Measurements from ENCODE around the gene PIP4P1.

Gene PIP4P1

GRCh38 chr14:20477211-20477876 is 16.1 kb upstream of the PIP4P1 start:
- no peak overlapping the region for H2BK120ac ChIP-seq (ENCODE audit: low read depth, low read length)
- no peak overlapping the region for H3K14ac ChIP-seq (ENCODE audit: low read length)
- no peak overlapping the region for H2AFZ ChIP-seq (ENCODE audit: low read length)
- H3K4me2 ChIP-seq (ENCODE audit: insufficient read depth, low read length, poor library complexity, severe bottlenecking): no peak overlapping the region
- no peak overlapping the region for H3K4me3 ChIP-seq (ENCODE audit: low read length in 2 of 2)
- no peak overlapping the region for H2AK5ac ChIP-seq (ENCODE audit: low read depth, low read length)
- no CpG with 5 or more reads among the region's 1 CpG for WGBS, 2 donors (ENCODE audit: extremely low coverage in 2 of 2, insufficient read length in 2 of 2, insufficient replicate concordance in 1 of 2)
- no peaks in the 10 kb centered on the region for H3K79me1 ChIP-seq (ENCODE audit: low read depth, low read length)
- H3K9ac ChIP-seq (ENCODE audit: low read depth, low read length, poor library complexity): no peak overlapping the region
- H2BK5ac ChIP-seq (ENCODE audit: low read length): no peak overlapping the region
- no peaks in the 10 kb centered on the region for H3K9me3 ChIP-seq (replicated peaks in 1 of 2; ENCODE audit: control insufficient read depth in 2 of 2, insufficient read depth in 1 of 2, low read depth in 1 of 2, low read length in 2 of 2)
- H4K8ac ChIP-seq (ENCODE audit: low read depth, low read length): no peak overlapping the region
- H3K27ac ChIP-seq (replicated peaks; ENCODE audit: low read length): no peak overlapping the region
- H3K36me3 ChIP-seq (replicated peaks in 1 of 2; ENCODE audit: control insufficient read depth in 2 of 2, insufficient read depth in 2 of 2, low read length in 2 of 2): peaks cover 34 to 61% of the 10 kb centered on the region in 2 donors
- H3K27me3 ChIP-seq (ENCODE audit: control insufficient read depth in 3 of 3, insufficient read depth in 3 of 3, low read depth in 1 of 3, low read length in 3 of 3): peaks cover 0 to 2% (median 0%) of the 10 kb centered on the region in 3 experiments
- no peak overlapping the region for H2BK15ac ChIP-seq (ENCODE audit: low read length)
- peaks cover 0 to 2% of the 10 kb centered on the region in 2 donors for H3K4me1 ChIP-seq (ENCODE audit: control insufficient read depth in 2 of 2, insufficient read depth in 1 of 2, low read depth in 1 of 2, low read length in 2 of 2)
- H3K18ac ChIP-seq (ENCODE audit: low read length): no peak overlapping the region
- H2BK12ac ChIP-seq (ENCODE audit: low read length): no peak overlapping the region
- H3K23ac ChIP-seq (ENCODE audit: low read depth, low read length, poor library complexity): no peak overlapping the region
- no peak overlapping the region for H4K91ac ChIP-seq (ENCODE audit: low read depth, low read length, poor library complexity)
- H3K4ac ChIP-seq (ENCODE audit: low read length): no peak overlapping the region
- no peak for DNase-seq (ENCODE audit: low spot score)

- Histone ChIP-seq H3K36me3 (replicated peaks in 1 of 2; ENCODE audit: control insufficient read depth in 2 of 2, insufficient read depth in 2 of 2, low read length in 2 of 2) (peaks cover 34 to 66% of the 10 kb centered on the region in 2 donors), H2BK120ac (ENCODE audit: low read depth, low read length) (no peak overlapping the region), H3K18ac (ENCODE audit: low read length) (no peak overlapping the region), H3K23ac (ENCODE audit: low read depth, low read length, poor library complexity) (no peak overlapping the region), H3K9me3 (replicated peaks in 1 of 2; ENCODE audit: control insufficient read depth in 2 of 2, insufficient read depth in 1 of 2, low read depth in 1 of 2, low read length in 2 of 2) (no peaks in the 10 kb centered on the region), H3K4me2 (ENCODE audit: insufficient read depth, low read length, poor library complexity, severe bottlenecking) (no peak overlapping the region), H3K27ac (replicated peaks; ENCODE audit: low read length) (no peak overlapping the region), H4K91ac (ENCODE audit: low read depth, low read length, poor library complexity) (no peak overlapping the region), H3K27me3 (ENCODE audit: control insufficient read depth in 3 of 3, insufficient read depth in 3 of 3, low read depth in 1 of 3, low read length in 3 of 3) (no peaks in the 10 kb centered on the region), H3K14ac (ENCODE audit: low read length) (no peak overlapping the region), H2AFZ (ENCODE audit: low read length) (no peak overlapping the region), H2BK15ac (ENCODE audit: low read length) (no peak overlapping the region), H3K4me1 (ENCODE audit: control insufficient read depth in 2 of 2, insufficient read depth in 1 of 2, low read depth in 1 of 2, low read length in 2 of 2) (peaks cover 0 to 2% of the 10 kb centered on the region in 2 donors), H3K9ac (ENCODE audit: low read depth, low read length, poor library complexity) (no peak overlapping the region), H2BK12ac (ENCODE audit: low read length) (no peak overlapping the region), H3K4me3 (ENCODE audit: low read length in 2 of 2) (no peak overlapping the region), H3K4ac (ENCODE audit: low read length) (no peak overlapping the region), H3K79me1 (ENCODE audit: low read depth, low read length) (no peaks in the 10 kb centered on the region), H2AK5ac (ENCODE audit: low read depth, low read length) (no peak overlapping the region), H2BK5ac (ENCODE audit: low read length) (no peak overlapping the region), H4K8ac (ENCODE audit: low read depth, low read length) (no peak overlapping the region)
- WGBS, 2 donors (ENCODE audit: extremely low coverage in 2 of 2, insufficient read length in 2 of 2, insufficient replicate concordance in 1 of 2): no CpG with 5 or more reads among the region's 5 CpGs
- no peak for DNase-seq (ENCODE audit: low spot score)
These were observed 15.5 kb upstream of the PIP4P1 start for GRCh38 chr14:20476776-20477175.

DNA sequence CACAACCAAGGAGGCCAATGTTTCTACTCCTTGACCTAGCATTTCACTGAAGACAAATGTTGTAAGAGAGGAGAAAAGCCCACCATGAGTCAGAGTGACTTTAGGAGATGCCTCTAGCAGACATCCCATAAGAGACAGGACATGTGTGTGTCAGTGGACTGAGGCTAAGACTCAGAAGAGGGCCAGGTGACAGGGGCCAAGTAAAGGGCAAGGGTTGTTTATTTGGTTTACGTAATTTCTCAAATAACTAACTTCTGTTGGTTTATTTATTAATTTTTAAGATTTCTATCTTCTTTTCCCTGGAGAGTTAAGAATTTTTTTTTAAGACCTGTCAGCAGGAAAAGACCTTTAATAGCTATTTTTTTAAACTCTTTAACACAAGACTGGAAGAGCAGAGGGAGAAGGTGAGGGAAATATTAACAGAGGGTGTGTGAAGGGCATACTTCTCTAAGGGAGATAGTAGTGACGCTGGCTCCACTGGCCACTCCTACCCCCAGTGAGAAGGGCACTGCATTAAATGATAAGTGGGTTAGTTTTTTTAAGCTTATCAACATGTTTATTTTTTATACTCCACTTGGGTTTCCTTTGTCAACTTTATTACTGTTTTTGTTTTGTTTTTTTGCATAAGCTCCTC is 11.4 kb upstream of the PIP4P1 start:
- Histone ChIP-seq H2AFZ (ENCODE audit: low read length) (no peak overlapping the region), H3K27me3 (ENCODE audit: control insufficient read depth in 3 of 3, insufficient read depth in 3 of 3, low read depth in 1 of 3, low read length in 3 of 3) (no peaks in the 10 kb centered on the region), H2BK12ac (ENCODE audit: low read length) (no peak overlapping the region), H3K4me3 (ENCODE audit: low read length in 2 of 2) (no peak overlapping the region), H3K4ac (ENCODE audit: low read length) (no peak overlapping the region), H3K9me3 (replicated peaks in 1 of 2; ENCODE audit: control insufficient read depth in 2 of 2, insufficient read depth in 1 of 2, low read depth in 1 of 2, low read length in 2 of 2) (no peaks in the 10 kb centered on the region), H3K23ac (ENCODE audit: low read depth, low read length, poor library complexity) (no peak overlapping the region), H3K79me1 (ENCODE audit: low read depth, low read length) (peaks cover 5% of the 10 kb centered on the region), H2BK120ac (ENCODE audit: low read depth, low read length) (no peak overlapping the region), H4K8ac (ENCODE audit: low read depth, low read length) (no peak overlapping the region), H4K91ac (ENCODE audit: low read depth, low read length, poor library complexity) (no peak overlapping the region), H2BK15ac (ENCODE audit: low read length) (no peak overlapping the region), H3K9ac (ENCODE audit: low read depth, low read length, poor library complexity) (no peak overlapping the region), H3K14ac (ENCODE audit: low read length) (no peak overlapping the region), H2AK5ac (ENCODE audit: low read depth, low read length) (no peak overlapping the region), H3K27ac (replicated peaks; ENCODE audit: low read length) (no peak overlapping the region), H3K4me1 (ENCODE audit: control insufficient read depth in 2 of 2, insufficient read depth in 1 of 2, low read depth in 1 of 2, low read length in 2 of 2) (peaks cover 5 to 7% of the 10 kb centered on the region in 2 donors), H3K36me3 (replicated peaks in 1 of 2; ENCODE audit: control insufficient read depth in 2 of 2, insufficient read depth in 2 of 2, low read length in 2 of 2) (peaks cover 32 to 58% of the 10 kb centered on the region in 2 donors), H3K4me2 (ENCODE audit: insufficient read depth, low read length, poor library complexity, severe bottlenecking) (no peak overlapping the region), H2BK5ac (ENCODE audit: low read length) (no peak overlapping the region), H3K18ac (ENCODE audit: low read length) (no peak overlapping the region)
- no peak for DNase-seq (ENCODE audit: low spot score)
- WGBS, 2 donors (ENCODE audit: extremely low coverage in 2 of 2, insufficient read length in 2 of 2, insufficient replicate concordance in 1 of 2): no CpG with 5 or more reads among the region's 2 CpGs

- H3K4me3 ChIP-seq (ENCODE audit: low read length in 2 of 2): peak overlapping the region; percentile 61 to 92
- H2AFZ ChIP-seq (ENCODE audit: low read length): peak overlapping the region; percentile 88
- H4K8ac ChIP-seq (ENCODE audit: low read depth, low read length): no peak overlapping the region
- no peak overlapping the region for H3K18ac ChIP-seq (ENCODE audit: low read length)
- peaks cover 5 to 7% of the 10 kb centered on the region in 2 donors for H3K4me1 ChIP-seq (ENCODE audit: control insufficient read depth in 2 of 2, insufficient read depth in 1 of 2, low read depth in 1 of 2, low read length in 2 of 2)
- no peak overlapping the region for H2BK15ac ChIP-seq (ENCODE audit: low read length)
- no peak overlapping the region for H3K4ac ChIP-seq (ENCODE audit: low read length)
- no peak for DNase-seq (ENCODE audit: low spot score)
- no peak overlapping the region for H2BK12ac ChIP-seq (ENCODE audit: low read length)
- no peak overlapping the region for H2BK120ac ChIP-seq (ENCODE audit: low read depth, low read length)
- H4K91ac ChIP-seq (ENCODE audit: low read depth, low read length, poor library complexity): no peak overlapping the region
- no peaks in the 10 kb centered on the region for H3K9me3 ChIP-seq (replicated peaks in 1 of 2; ENCODE audit: control insufficient read depth in 2 of 2, insufficient read depth in 1 of 2, low read depth in 1 of 2, low read length in 2 of 2)
- no peak overlapping the region for H3K27ac ChIP-seq (replicated peaks; ENCODE audit: low read length)
- no peak overlapping the region for H2BK5ac ChIP-seq (ENCODE audit: low read length)
- peaks cover 17 to 37% of the 10 kb centered on the region in 2 donors for H3K36me3 ChIP-seq (replicated peaks in 1 of 2; ENCODE audit: control insufficient read depth in 2 of 2, insufficient read depth in 2 of 2, low read length in 2 of 2)
- no peaks in the 10 kb centered on the region for H3K27me3 ChIP-seq (ENCODE audit: control insufficient read depth in 3 of 3, insufficient read depth in 3 of 3, low read depth in 1 of 3, low read length in 3 of 3)
- no peak overlapping the region for H3K9ac ChIP-seq (ENCODE audit: low read depth, low read length, poor library complexity)
- no peak overlapping the region for H3K14ac ChIP-seq (ENCODE audit: low read length)
- H3K79me1 ChIP-seq (ENCODE audit: low read depth, low read length): peaks cover 5% of the 10 kb centered on the region
- H3K23ac ChIP-seq (ENCODE audit: low read depth, low read length, poor library complexity): no peak overlapping the region
- peak overlapping the region; percentile 89 for H3K4me2 ChIP-seq (ENCODE audit: insufficient read depth, low read length, poor library complexity, severe bottlenecking)
- WGBS, 2 donors (ENCODE audit: extremely low coverage in 2 of 2, insufficient read length in 2 of 2, insufficient replicate concordance in 1 of 2): no CpG with 5 or more reads among the region's 2 CpGs
- H2AK5ac ChIP-seq (ENCODE audit: low read depth, low read length): no peak overlapping the region
These were observed 9.3 kb upstream of the PIP4P1 start for GRCh38 chr14:20470603-20470901.
